Keratinocyte (primary cell): Measurements from ENCODE around the gene QRICH1. TPM values are rescaled to one million over a fixed set of nuclear protein-coding genes. Genes with fewer than 3 reads are reported as not detected.

Source experiments
- DNase-seq: peaks from one replicate; pipeline ENCODE4 v3.0.0-alpha.2; 2011; ENCODE audit warnings: low read depth, missing footprints, low spot score
- FAIRE-seq: peaks from 2 replicates; lab custom pipeline; 2011; peaks lifted over from hg19 to GRCh38; lab: Jason Lieb, UNC
- H2AFZ ChIP-seq: 2 replicates; pipeline ENCODE4 v1.6.0; 2012; ENCODE audit warnings: low read length, control low read depth, inconsistent platforms; ENCODE audit not compliant: control insufficient read depth
- H3K27ac ChIP-seq: 2 replicates; pipeline ENCODE4 v1.5.1; 2011; ENCODE audit warnings: low read length; ENCODE audit not compliant: control insufficient read depth, insufficient read depth
- H3K27me3 ChIP-seq: 3 replicates; pipeline ENCODE4 v1.6.0; 2011; ENCODE audit warnings: low read length; ENCODE audit not compliant: control insufficient read depth, insufficient read depth; ENCODE audit errors: extremely low read depth
- H3K36me3 ChIP-seq, 2 experiments: 2 replicates in 1 of 2; 3 replicates in 1 of 2; pipeline ENCODE4 v1.5.1; 2011; ENCODE audit warnings: low read length in 2 of 2, mild to moderate bottlenecking in 1 of 2; ENCODE audit not compliant: control insufficient read depth in 2 of 2, insufficient read depth in 2 of 2; ENCODE audit errors: extremely low read depth in 1 of 2
- H3K4me1 ChIP-seq: 3 replicates; pipeline ENCODE4 v1.5.1; 2011; ENCODE audit warnings: low read length; ENCODE audit not compliant: control insufficient read depth, insufficient read depth; ENCODE audit errors: extremely low read depth
- H3K4me2 ChIP-seq: 3 replicates; pipeline ENCODE4 v1.6.0; 2011; ENCODE audit warnings: low read depth, low read length; ENCODE audit not compliant: control insufficient read depth, insufficient read depth; ENCODE audit errors: extremely low read depth
- H3K4me3 ChIP-seq, 3 experiments: fragments of 200-600 bp in 1 of 3; sonication (generic) in 1 of 3; 2 replicates in 2 of 3; 3 replicates in 1 of 3; pipeline ENCODE4 v1.5.1; 2011 to 2016; ENCODE audit warnings: low read length in 3 of 3, mild to moderate bottlenecking in 3 of 3, control low read depth in 2 of 3, inconsistent platforms in 1 of 3, low read depth in 1 of 3, mixed read lengths in 1 of 3, mixed run types in 1 of 3, moderate library complexity in 1 of 3; ENCODE audit not compliant: control insufficient read depth in 2 of 3, insufficient read depth in 2 of 3; ENCODE audit errors: extremely low read depth in 1 of 3
- H3K79me2 ChIP-seq: 2 replicates; pipeline ENCODE4 v1.6.0; 2012; ENCODE audit warnings: low read length; ENCODE audit not compliant: control insufficient read depth, insufficient read depth
- H3K9ac ChIP-seq: 3 replicates; pipeline ENCODE4 v1.6.0; 2011; ENCODE audit warnings: low read length; ENCODE audit not compliant: control insufficient read depth, insufficient read depth; ENCODE audit errors: extremely low read depth
- H3K9me1 ChIP-seq: 3 replicates; pipeline ENCODE4 v1.6.0; 2011; ENCODE audit warnings: low read length; ENCODE audit not compliant: control insufficient read depth, insufficient read depth; ENCODE audit errors: extremely low read depth
- H3K9me3 ChIP-seq: 2 replicates; pipeline ENCODE4 v1.5.1; 2012; ENCODE audit warnings: low read depth, low read length; ENCODE audit not compliant: control insufficient read depth
- H4K20me1 ChIP-seq: 3 replicates; pipeline ENCODE4 v1.6.0; 2011; ENCODE audit warnings: low read length; ENCODE audit not compliant: control insufficient read depth, insufficient read depth; ENCODE audit errors: extremely low read depth
- CTCF ChIP-seq, 3 experiments: IDR thresholded peaks in 1 of 3; conservative IDR thresholded peaks in 1 of 3; optimal IDR thresholded peaks in 1 of 3; 2 replicates in 2 of 3; 3 replicates in 1 of 3; pipeline versions ENCODE3 to v1.5.1; 2011; ENCODE audit warnings: low read length in 3 of 3, mild to moderate bottlenecking in 3 of 3, moderate library complexity in 2 of 3, control low read depth in 1 of 3, inconsistent platforms in 1 of 3; ENCODE audit not compliant: insufficient read depth in 2 of 3; ENCODE audit errors: extremely low read depth in 1 of 3
- EZH2 ChIP-seq: IDR thresholded peaks from one replicate; pipeline ENCODE4 v1.6.1; 2012; ENCODE audit warnings: inconsistent platforms, mild to moderate bottlenecking, low read length, moderate library complexity
- dilution Hi-C: fragments of 300-500 bp; cut with MboI; formaldehyde crosslinking; loops from one replicate; pipeline ENCODE4 v1.7.0; 2020; ENCODE audit warnings: low sequenced_read_pairs; ENCODE audit not compliant: extremely low pct_ligation_motif_present
- polyA plus RNA-seq, 5 experiments: library from polyadenylated mRNA; depleted of rRNA in 3 of 5; stranded (reverse) in 3 of 5; stranded (forward) in 1 of 5; unstranded in 1 of 5; fragments of >200 nt; gene quantifications; 1 replicate in 1 of 5; 2 replicates in 3 of 5; 3 replicates in 1 of 5; pipeline versions ENCODE4 v1.2.1 to v1.2.3, GENCODE V29; 2011 to 2012; ENCODE audit warnings: missing spikeins in 2 of 5, low read depth in 1 of 5, low replicate concordance in 1 of 5

QRICH1 gene
- polyA plus RNA-seq, 1 donor (not counting 4 experiments of a cell fraction or from before 2014, with no cell fraction given): 60.4 TPM

GRCh38 chr3:49104427-49105291 lies 10.8 kb upstream of the QRICH1 start, which contains the start of gene QARS1:
TSS of gene QARS1 (minus strand) at chr3:49104757. CDS start at chr3:49104733, 24 bp downstream.
- FAIRE-seq (peak; percentile 52), DNase-seq (peak; percentile 58)
- peaks cover 16% of the 10 kb centered on the region for H3K79me2 ChIP-seq
- H3K4me1 ChIP-seq: peaks cover 7% of the 10 kb centered on the region
- no peaks in the 10 kb centered on the region for H4K20me1 ChIP-seq
- no peaks in the 10 kb centered on the region for H3K9me1 ChIP-seq
- no peaks in the 10 kb centered on the region for H3K27me3 ChIP-seq
- peaks cover 33 to 37% of the 10 kb centered on the region in 2 experiments for H3K36me3 ChIP-seq
- H3K4me3 ChIP-seq: peak within 1 kb of the TSS; percentile 77 to 95 (median 80)
- dilution Hi-C loops: no loop called here
- peak within 1 kb of the TSS; percentile 71 for H3K27ac ChIP-seq
- TF ChIP-seq CTCF (optimal IDR thresholded peaks at IDR 0.05 in 1 of 3, IDR thresholded peaks at IDR 0.05 in 1 of 3, conservative IDR thresholded peaks at IDR 0.05 in 1 of 3; ENCODE audit: extremely low read depth in 1 of 3, insufficient read depth in 2 of 3, low read length in 3 of 3) (no peak), EZH2 (no peak)
- H2AFZ ChIP-seq: peak within 1 kb of the TSS; percentile 97
- H3K9ac ChIP-seq: peak within 1 kb of the TSS; percentile 86
- H3K4me2 ChIP-seq: peak within 1 kb of the TSS; percentile 92
- H3K9me3 ChIP-seq: no peaks in the 10 kb centered on the region

GRCh38 chr3:49104052-49104426 lies 10.2 kb upstream of the QRICH1 start:
- no peak for FAIRE-seq
- peaks cover 31 to 39% of the 10 kb centered on the region in 2 experiments for H3K36me3 ChIP-seq
- peak overlapping the region; percentile 77 to 95 (median 80) for H3K4me3 ChIP-seq
- TF ChIP-seq CTCF (optimal IDR thresholded peaks at IDR 0.05 in 1 of 3, IDR thresholded peaks at IDR 0.05 in 1 of 3, conservative IDR thresholded peaks at IDR 0.05 in 1 of 3; ENCODE audit: extremely low read depth in 1 of 3, insufficient read depth in 2 of 3, low read length in 3 of 3) (no peak), EZH2 (no peak)
- peak overlapping the region; percentile 86 for H3K9ac ChIP-seq
- H4K20me1 ChIP-seq: no peaks in the 10 kb centered on the region
- H3K9me3 ChIP-seq: no peaks in the 10 kb centered on the region
- DNase-seq: no peak
- H2AFZ ChIP-seq: peak overlapping the region; percentile 97
- H3K9me1 ChIP-seq: no peaks in the 10 kb centered on the region
- no peaks in the 10 kb centered on the region for H3K27me3 ChIP-seq
- H3K4me2 ChIP-seq: peak overlapping the region; percentile 92
- peaks cover 16% of the 10 kb centered on the region for H3K79me2 ChIP-seq
- H3K27ac ChIP-seq: peak overlapping the region; percentile 71
- H3K4me1 ChIP-seq: peaks cover 7% of the 10 kb centered on the region
- dilution Hi-C loops: no loop called here
